ENCODE measurements around the gene MFAP3L. TPM values are rescaled to one million over a fixed set of nuclear protein-coding genes. Genes with fewer than 3 reads are reported as not detected.
A peak's percentile ranks its signal among the peaks of the same experiment; 100 is the strongest.

Gene MFAP3L
- total RNA-seq, 4 donors from 2014 or later: 5.5 to 9.3 (median 8.3) TPM

- no peaks in the 10 kb centered on the region for H3K27me3 ChIP-seq
- peak overlapping the region in 3 of 4 donors; percentile 92 to 97 (median 93) for H3K27ac ChIP-seq
- peaks cover 0 to 16% (median 0%) of the 10 kb centered on the region in 3 donors for H3K4me1 ChIP-seq
- peak overlapping the region; percentile 65 to 93 for H3K4me3 ChIP-seq
- WGBS, 2 donors (ENCODE audit: low coverage in 1 of 2): 5 to 7% methylated on average over 5 to 12 of the region's 74 CpGs
- H3K9me3 ChIP-seq: no peaks in the 10 kb centered on the region
- no peak for TF ChIP-seq POLR2A (IDR thresholded peaks at IDR 0.05)
- no peaks in the 10 kb centered on the region for H3K36me3 ChIP-seq
- no peak for ATAC-seq
Measured at GRCh38 chr4:170025523-170026252, 507 bp downstream of the MFAP3L start.

DNA sequence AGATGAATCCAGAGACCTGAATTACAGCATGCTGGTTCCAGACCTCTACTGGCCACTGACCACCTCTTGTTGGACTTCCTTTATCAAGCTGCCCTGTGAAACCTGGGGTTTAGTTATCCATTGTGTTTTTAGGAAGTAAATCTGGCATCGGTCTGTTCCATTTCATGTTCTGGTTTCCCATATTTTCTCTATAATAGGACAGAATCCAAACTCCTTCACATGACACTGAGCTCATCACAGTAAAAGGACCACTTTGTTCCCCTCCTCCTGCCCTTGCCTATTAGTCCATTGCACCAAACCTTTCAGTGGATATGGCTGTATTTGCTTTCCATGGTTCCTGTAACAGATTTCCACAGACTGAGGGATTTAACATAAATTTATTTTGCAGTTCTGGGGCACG lies 4.0 kb downstream of the MFAP3L start:
- no peaks in the 10 kb centered on the region for H3K36me3 ChIP-seq
- no peak for TF ChIP-seq POLR2AphosphoS5 (IDR thresholded peaks at IDR 0.05)
- no peak for TF ChIP-seq EP300 (IDR thresholded peaks at IDR 0.05)
- no peak for TF ChIP-seq CTCF (IDR thresholded peaks at IDR 0.05)
- TF ChIP-seq POLR2A (IDR thresholded peaks at IDR 0.05): no peak
- H3K27me3 ChIP-seq: no peaks in the 10 kb centered on the region
- WGBS, 2 donors (ENCODE audit: low coverage in 1 of 2): 67 to 80% methylated on average over 1 to 2 of the region's 2 CpGs
- H3K4me3 ChIP-seq: no peak overlapping the region
- no peak for ATAC-seq
- no peaks in the 10 kb centered on the region for H3K9me3 ChIP-seq
- peaks cover 0 to 11% (median 0%) of the 10 kb centered on the region in 3 donors for H3K4me1 ChIP-seq
- H3K27ac ChIP-seq: no peak overlapping the region

DNA sequence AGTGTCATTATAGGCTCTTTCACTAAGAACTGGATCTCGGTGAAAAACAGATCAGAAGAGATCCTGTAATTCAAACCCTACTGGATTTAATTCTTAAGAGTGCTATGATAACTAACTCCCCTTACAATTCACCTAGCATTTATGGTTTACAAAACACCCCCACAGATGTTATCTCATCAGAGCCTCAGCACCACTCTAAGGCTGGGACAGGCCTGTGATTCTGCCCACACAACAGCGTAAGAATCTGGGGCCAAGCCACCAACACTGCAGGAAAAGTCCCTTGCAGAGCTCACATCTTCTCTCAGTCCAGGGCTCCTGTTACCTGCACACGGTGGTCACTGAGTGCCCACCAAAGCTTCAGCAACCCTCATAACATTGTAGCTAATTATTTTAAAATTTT lies 8.9 kb downstream of the MFAP3L start:
- Histone ChIP-seq H3K27me3 (no peaks in the 10 kb centered on the region), H3K4me1 (no peaks in the 10 kb centered on the region), H3K9me3 (no peaks in the 10 kb centered on the region), H3K27ac (no peak overlapping the region), H3K4me3 (no peak overlapping the region), H3K36me3 (no peaks in the 10 kb centered on the region)
- no peak for ATAC-seq
- 62 to 100% methylated on average over 2 to 3 of the region's 3 CpGs for WGBS, 2 donors (ENCODE audit: low coverage in 1 of 2)
- no peak for TF ChIP-seq POLR2A (IDR thresholded peaks at IDR 0.05)
- no peak for TF ChIP-seq POLR2AphosphoS5 (IDR thresholded peaks at IDR 0.05)
- no peak for TF ChIP-seq EP300 (IDR thresholded peaks at IDR 0.05)
- no peak for TF ChIP-seq CTCF (IDR thresholded peaks at IDR 0.05)

DNA sequence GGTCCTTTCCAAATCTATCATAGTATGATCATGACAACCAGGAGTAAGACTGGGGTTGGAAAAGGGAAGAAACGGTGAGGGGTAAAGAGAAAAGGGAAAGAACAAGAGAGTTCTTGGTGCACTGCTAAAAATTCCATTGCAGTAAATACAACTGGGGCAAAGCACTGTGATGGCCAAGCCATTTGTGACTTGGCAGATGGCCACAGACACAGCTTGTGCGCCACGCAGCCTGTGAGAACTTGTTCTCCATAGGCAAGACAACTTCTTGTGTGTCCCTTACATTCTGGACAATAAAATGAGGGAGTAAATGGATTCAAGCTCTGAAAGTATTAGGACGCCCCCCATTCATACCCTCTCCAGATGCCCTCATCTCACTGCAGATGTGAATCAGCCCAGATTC lies 10.9 kb downstream of the MFAP3L start:
- Histone ChIP-seq H3K27me3 (no peaks in the 10 kb centered on the region), H3K36me3 (no peaks in the 10 kb centered on the region), H3K4me3 (no peak overlapping the region), H3K27ac (no peak overlapping the region), H3K4me1 (no peaks in the 10 kb centered on the region), H3K9me3 (no peaks in the 10 kb centered on the region)
- no peak for TF ChIP-seq POLR2A (IDR thresholded peaks at IDR 0.05)
- no peak for TF ChIP-seq CTCF (IDR thresholded peaks at IDR 0.05)
- TF ChIP-seq EP300 (IDR thresholded peaks at IDR 0.05): no peak
- no peak for TF ChIP-seq POLR2AphosphoS5 (IDR thresholded peaks at IDR 0.05)
- ATAC-seq: no peak
- WGBS, 2 donors (ENCODE audit: low coverage in 1 of 2): 88 to 96% methylated on average over 3 to 4 of the region's 4 CpGs

GRCh38 chr4:170014359-170015011 lies 11.7 kb downstream of the MFAP3L start:
- 54 to 59% methylated on average over 4 to 6 of the region's 6 CpGs for WGBS, 2 donors (ENCODE audit: low coverage in 1 of 2)
- Histone ChIP-seq H3K27me3 (no peaks in the 10 kb centered on the region), H3K4me1 (no peaks in the 10 kb centered on the region), H3K9me3 (no peaks in the 10 kb centered on the region), H3K27ac (no peak overlapping the region), H3K36me3 (no peaks in the 10 kb centered on the region), H3K4me3 (no peak overlapping the region)
- no peak for TF ChIP-seq EP300 (IDR thresholded peaks at IDR 0.05)
- no peak for TF ChIP-seq POLR2AphosphoS5 (IDR thresholded peaks at IDR 0.05)
- no peak for TF ChIP-seq POLR2A (IDR thresholded peaks at IDR 0.05)
- TF ChIP-seq CTCF (IDR thresholded peaks at IDR 0.05): no peak
- no peak for ATAC-seq
